WTC11 (cell line): ENCODE measurements around the gene ITPR1. TPM values are rescaled to one million over a fixed set of nuclear protein-coding genes. Genes with fewer than 3 reads are reported as not detected.

ENCODE experiments used
- ATAC-seq: fragments of 200-7000 bp; cut with Tn5 transposase; 2 replicates; pipeline ENCODE4 v1.10.0; 2021; ENCODE audit warnings: mild to moderate bottlenecking, moderate library complexity
- CTCF ChIA-PET: fragments of 300-600 bp; sonication (Branson Sonifier 250); formaldehyde crosslinking; loops from one replicate; lab custom pipeline; 2021; ENCODE audit warnings: antibody characterized with exemption; lab: Charles Lee
- POLR2A ChIA-PET: fragments of 350-600 bp; sonication (Branson Sonifier 250); formaldehyde crosslinking; loops from one replicate; lab custom pipeline; 2021; ENCODE audit warnings: antibody characterized with exemption; lab: Charles Lee
- DNase-seq: peaks from one replicate; pipeline ENCODE4 v3.0.0; 2021; ENCODE audit warnings: low spot score
- H3K27ac Mint-ChIP-seq: 2 replicates; pipeline ENCODE4 v1.8.0; 2021; ENCODE audit warnings: mixed read lengths
- H3K27me3 Mint-ChIP-seq: 2 replicates; pipeline ENCODE4 v1.8.0; 2021; ENCODE audit warnings: low read depth, mild to moderate bottlenecking, moderate library complexity, mixed read lengths
- H3K36me3 Mint-ChIP-seq: 2 replicates; pipeline ENCODE4 v1.8.0; 2021; ENCODE audit warnings: mixed read lengths
- H3K4me1 Mint-ChIP-seq: 2 replicates; pipeline ENCODE4 v1.8.0; 2022; ENCODE audit warnings: mixed read lengths
- H3K4me3 Mint-ChIP-seq: 2 replicates; pipeline ENCODE4 v1.8.0; 2021; ENCODE audit warnings: mild to moderate bottlenecking, moderate library complexity, mixed read lengths
- H3K9me3 Mint-ChIP-seq: 2 replicates; pipeline ENCODE4 v1.8.0; 2021; ENCODE audit warnings: mixed read lengths
- ELF4 ChIP-seq: sonication (generic); formaldehyde crosslinking; IDR thresholded peaks from 2 replicates; pipeline ENCODE4 v1.8.1; 2022; ENCODE audit warnings: low read depth, mild to moderate bottlenecking, moderate library complexity, missing genetic modification reagents
- GTF2I ChIP-seq: fragments of 250-450 bp; sonication (Bioruptor Pico); conservative IDR thresholded peaks from 2 replicates; pipeline ENCODE4 v1.4.0; 2021; ENCODE audit warnings: mild to moderate bottlenecking
- IRF2 ChIP-seq: sonication (generic); formaldehyde crosslinking; IDR thresholded peaks from 2 replicates; pipeline ENCODE4 v1.8.0; 2022; ENCODE audit warnings: low read depth, missing genetic modification reagents, borderline replicate concordance
- total RNA-seq: library from RNA; stranded (reverse); gene quantifications from 3 replicates; pipeline ENCODE4 v1.2.3, GENCODE V29; 2021
- TF ChIP-seq, protein P1 (sequence below): sonication (generic); formaldehyde crosslinking; IDR thresholded peaks from 2 replicates; pipeline ENCODE4 v1.8.0; 2023; ENCODE audit warnings: mild to moderate bottlenecking, missing genetic modification reagents
- TF ChIP-seq, protein P2 (sequence below): fragments of 200-600 bp; IDR thresholded peaks from 2 replicates; pipeline ENCODE4 v1.8.0; 2022; ENCODE audit warnings: antibody characterized with exemption
- TF ChIP-seq, protein P3 (sequence below): sonication (generic); formaldehyde crosslinking; IDR thresholded peaks from 2 replicates; pipeline ENCODE4 v1.8.1; 2023; ENCODE audit warnings: mild to moderate bottlenecking, missing genetic modification reagents, borderline replicate concordance
- TF ChIP-seq, protein P4 (sequence below): fragments of 250-450 bp; sonication (Bioruptor Pico); IDR thresholded peaks from 2 replicates; pipeline ENCODE4 v1.9.0; 2021; ENCODE audit warnings: mild to moderate bottlenecking
- TF ChIP-seq, protein P5 (sequence below): fragments of 250-450 bp; sonication (Bioruptor Pico); IDR thresholded peaks from 2 replicates; pipeline ENCODE4 v1.9.0; 2021; ENCODE audit warnings: moderate library complexity, mild to moderate bottlenecking, inconsistent platforms, borderline replicate concordance

The ITPR1 gene
- total RNA-seq, 1 experiment from 2014 or later = 11.8 TPM

DNA sequence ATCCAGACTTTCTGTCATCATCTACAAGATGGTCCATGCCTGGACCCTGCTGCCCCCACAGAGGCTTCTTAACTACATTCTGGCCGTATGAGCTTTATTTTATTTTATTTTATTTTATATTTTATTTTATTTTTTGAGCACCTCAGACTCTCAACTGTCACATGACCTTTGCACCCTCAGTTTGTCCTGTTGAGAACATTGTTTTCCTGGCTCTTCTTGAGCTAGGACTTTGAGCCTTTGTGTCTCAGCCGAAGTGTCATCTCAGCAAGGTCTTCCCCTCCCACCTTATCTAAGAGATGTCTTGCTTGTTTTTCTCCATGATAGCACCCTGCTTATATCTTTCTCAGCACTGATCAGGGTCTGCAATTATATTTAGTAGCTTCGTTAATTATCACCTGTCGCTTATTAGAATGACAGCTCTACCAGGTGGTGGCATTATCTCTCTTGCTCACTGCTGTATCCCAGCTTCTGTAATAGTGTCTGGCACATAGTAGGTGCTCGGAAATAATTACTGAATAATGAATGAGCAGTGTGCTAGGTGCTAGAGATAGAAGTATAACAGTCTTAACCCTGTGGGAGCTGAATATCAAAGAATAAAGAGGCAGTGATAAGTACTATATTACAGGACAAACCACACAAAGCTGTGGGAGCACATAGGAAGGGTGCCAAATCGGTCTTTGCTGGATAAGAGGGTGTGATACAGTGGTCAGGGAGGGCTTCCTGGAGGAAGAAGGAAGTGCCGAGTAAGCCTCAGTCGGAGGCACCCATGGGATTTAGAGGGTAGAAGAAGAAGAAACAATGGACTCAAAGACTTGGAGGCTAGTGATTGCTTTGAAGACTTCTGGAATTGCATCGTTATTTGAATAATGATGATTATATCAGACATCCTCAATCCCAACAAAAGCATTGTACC lies 136.2 kb downstream of the ITPR1 start (continued):
- TF ChIP-seq GTF2I (CRISPR knock-in tag) = no peak
- TF ChIP-seq, protein P1, sequence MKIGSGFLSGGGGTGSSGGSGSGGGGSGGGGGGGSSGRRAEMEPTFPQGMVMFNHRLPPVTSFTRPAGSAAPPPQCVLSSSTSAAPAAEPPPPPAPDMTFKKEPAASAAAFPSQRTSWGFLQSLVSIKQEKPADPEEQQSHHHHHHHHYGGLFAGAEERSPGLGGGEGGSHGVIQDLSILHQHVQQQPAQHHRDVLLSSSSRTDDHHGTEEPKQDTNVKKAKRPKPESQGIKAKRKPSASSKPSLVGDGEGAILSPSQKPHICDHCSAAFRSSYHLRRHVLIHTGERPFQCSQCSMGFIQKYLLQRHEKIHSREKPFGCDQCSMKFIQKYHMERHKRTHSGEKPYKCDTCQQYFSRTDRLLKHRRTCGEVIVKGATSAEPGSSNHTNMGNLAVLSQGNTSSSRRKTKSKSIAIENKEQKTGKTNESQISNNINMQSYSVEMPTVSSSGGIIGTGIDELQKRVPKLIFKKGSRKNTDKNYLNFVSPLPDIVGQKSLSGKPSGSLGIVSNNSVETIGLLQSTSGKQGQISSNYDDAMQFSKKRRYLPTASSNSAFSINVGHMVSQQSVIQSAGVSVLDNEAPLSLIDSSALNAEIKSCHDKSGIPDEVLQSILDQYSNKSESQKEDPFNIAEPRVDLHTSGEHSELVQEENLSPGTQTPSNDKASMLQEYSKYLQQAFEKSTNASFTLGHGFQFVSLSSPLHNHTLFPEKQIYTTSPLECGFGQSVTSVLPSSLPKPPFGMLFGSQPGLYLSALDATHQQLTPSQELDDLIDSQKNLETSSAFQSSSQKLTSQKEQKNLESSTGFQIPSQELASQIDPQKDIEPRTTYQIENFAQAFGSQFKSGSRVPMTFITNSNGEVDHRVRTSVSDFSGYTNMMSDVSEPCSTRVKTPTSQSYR = no peak

DNA sequence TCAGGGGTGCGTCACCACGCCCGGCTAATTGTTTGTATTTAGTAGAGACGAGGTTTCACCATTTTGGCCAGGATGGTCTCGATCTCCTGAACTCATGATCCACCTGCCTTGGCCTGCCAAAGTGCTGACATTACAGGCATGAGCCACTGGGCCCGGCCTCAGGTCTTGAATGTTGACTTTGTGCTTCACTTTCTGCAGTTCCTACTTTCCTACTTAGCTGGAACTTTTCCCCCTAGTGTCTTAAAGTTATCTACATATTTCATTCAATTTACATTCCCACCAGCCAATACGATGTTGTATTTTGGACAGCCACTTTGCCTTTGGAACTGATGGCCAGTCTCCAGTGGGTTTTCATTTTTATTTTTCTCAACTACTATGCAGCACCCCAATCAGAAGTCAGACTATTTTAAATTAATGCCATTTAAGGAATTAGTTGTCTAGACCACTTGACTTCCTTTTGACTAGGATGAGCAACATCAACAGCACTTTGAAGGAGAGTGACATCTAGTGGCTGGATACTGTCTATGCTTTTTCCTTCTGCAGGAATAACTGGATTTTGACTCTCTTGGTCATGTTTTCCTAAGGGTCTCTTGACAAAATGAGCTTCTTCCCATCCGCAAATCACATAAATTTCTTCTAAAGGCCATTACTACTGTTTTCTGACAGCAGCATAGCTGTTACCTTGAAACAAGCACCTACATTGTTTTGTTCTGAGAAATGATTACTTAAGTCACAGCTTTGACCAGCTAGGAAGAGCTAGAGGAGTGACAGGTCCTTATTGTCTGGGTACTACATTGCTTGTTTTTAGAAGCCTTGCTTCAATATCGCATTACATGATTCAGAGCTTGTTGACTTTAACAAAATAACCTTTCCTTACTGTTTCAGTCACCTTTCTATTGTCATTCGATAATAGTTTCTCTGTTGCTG lies 140.2 kb downstream of the ITPR1 start:
- H3K27ac Mint-ChIP-seq = peak overlapping the region; percentile 46; the same call in 1 of the 2 replicates
- H3K9me3 Mint-ChIP-seq = no peaks in the 10 kb centered on the region
- H3K4me1 Mint-ChIP-seq = peaks cover 3% of the 10 kb centered on the region
- no peak overlapping the region for H3K4me3 Mint-ChIP-seq
- ATAC-seq = peak; percentile 86
- no peaks in the 10 kb centered on the region for H3K27me3 Mint-ChIP-seq
- DNase-seq = no peak
- no peak for TF ChIP-seq IRF2 (CRISPR knock-in tag)
- TF ChIP-seq, protein P2, sequence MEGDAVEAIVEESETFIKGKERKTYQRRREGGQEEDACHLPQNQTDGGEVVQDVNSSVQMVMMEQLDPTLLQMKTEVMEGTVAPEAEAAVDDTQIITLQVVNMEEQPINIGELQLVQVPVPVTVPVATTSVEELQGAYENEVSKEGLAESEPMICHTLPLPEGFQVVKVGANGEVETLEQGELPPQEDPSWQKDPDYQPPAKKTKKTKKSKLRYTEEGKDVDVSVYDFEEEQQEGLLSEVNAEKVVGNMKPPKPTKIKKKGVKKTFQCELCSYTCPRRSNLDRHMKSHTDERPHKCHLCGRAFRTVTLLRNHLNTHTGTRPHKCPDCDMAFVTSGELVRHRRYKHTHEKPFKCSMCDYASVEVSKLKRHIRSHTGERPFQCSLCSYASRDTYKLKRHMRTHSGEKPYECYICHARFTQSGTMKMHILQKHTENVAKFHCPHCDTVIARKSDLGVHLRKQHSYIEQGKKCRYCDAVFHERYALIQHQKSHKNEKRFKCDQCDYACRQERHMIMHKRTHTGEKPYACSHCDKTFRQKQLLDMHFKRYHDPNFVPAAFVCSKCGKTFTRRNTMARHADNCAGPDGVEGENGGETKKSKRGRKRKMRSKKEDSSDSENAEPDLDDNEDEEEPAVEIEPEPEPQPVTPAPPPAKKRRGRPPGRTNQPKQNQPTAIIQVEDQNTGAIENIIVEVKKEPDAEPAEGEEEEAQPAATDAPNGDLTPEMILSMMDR = peak; percentile 60
- POLR2A ChIA-PET = no interaction called here
- CTCF ChIA-PET = interaction anchor here (0.6 to 2.5 kb wide), 35 partner anchors 8 to 1433 kb away, joined by 3 to 36 read pairs (median 4); partner anchors contain the start of genes ITPR1 and SUMF1
- no peaks in the 10 kb centered on the region for H3K36me3 Mint-ChIP-seq

DNA sequence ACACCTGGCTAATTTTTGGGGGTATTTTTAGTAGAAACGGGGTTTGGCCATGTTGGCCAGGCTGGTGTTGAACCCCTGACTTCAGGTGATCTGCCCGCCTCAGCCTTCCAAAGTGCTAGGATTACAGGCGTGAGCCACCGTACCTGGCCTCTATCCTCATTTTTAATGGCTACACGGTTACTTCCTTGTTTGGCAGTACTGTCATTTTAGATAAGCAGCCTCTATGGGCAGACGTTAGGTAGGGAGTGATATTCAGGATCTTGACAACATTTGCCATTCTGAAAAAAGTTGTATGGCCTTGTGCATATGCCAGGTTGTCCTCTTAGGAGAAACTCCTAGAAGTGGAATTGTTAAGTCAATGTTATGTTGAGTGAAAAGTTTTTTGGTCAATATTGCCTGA lies 141.7 kb downstream of the ITPR1 start:
- no peaks in the 10 kb centered on the region for H3K9me3 Mint-ChIP-seq
- H3K4me3 Mint-ChIP-seq = no peak overlapping the region
- H3K4me1 Mint-ChIP-seq = peaks cover 3% of the 10 kb centered on the region
- H3K27ac Mint-ChIP-seq = no peak overlapping the region
- ATAC-seq (no peak), DNase-seq (no peak)
- no peaks in the 10 kb centered on the region for H3K27me3 Mint-ChIP-seq
- ChIA-PET CTCF (interaction anchor here (2.4 to 2.5 kb wide), 2 partner anchors 142 to 284 kb away, joined by 25 to 36 read pairs; partner anchors contain the start of gene ITPR1), POLR2A (no interaction called here)
- H3K36me3 Mint-ChIP-seq = no peaks in the 10 kb centered on the region
- TF ChIP-seq, protein P3, sequence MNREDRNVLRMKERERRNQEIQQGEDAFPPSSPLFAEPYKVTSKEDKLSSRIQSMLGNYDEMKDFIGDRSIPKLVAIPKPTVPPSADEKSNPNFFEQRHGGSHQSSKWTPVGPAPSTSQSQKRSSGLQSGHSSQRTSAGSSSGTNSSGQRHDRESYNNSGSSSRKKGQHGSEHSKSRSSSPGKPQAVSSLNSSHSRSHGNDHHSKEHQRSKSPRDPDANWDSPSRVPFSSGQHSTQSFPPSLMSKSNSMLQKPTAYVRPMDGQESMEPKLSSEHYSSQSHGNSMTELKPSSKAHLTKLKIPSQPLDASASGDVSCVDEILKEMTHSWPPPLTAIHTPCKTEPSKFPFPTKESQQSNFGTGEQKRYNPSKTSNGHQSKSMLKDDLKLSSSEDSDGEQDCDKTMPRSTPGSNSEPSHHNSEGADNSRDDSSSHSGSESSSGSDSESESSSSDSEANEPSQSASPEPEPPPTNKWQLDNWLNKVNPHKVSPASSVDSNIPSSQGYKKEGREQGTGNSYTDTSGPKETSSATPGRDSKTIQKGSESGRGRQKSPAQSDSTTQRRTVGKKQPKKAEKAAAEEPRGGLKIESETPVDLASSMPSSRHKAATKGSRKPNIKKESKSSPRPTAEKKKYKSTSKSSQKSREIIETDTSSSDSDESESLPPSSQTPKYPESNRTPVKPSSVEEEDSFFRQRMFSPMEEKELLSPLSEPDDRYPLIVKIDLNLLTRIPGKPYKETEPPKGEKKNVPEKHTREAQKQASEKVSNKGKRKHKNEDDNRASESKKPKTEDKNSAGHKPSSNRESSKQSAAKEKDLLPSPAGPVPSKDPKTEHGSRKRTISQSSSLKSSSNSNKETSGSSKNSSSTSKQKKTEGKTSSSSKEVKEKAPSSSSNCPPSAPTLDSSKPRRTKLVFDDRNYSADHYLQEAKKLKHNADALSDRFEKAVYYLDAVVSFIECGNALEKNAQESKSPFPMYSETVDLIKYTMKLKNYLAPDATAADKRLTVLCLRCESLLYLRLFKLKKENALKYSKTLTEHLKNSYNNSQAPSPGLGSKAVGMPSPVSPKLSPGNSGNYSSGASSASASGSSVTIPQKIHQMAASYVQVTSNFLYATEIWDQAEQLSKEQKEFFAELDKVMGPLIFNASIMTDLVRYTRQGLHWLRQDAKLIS = no peak
- TF ChIP-seq ELF4 (CRISPR knock-in tag) = no peak
- TF ChIP-seq, protein P1 = no peak
- TF ChIP-seq, protein P4, sequence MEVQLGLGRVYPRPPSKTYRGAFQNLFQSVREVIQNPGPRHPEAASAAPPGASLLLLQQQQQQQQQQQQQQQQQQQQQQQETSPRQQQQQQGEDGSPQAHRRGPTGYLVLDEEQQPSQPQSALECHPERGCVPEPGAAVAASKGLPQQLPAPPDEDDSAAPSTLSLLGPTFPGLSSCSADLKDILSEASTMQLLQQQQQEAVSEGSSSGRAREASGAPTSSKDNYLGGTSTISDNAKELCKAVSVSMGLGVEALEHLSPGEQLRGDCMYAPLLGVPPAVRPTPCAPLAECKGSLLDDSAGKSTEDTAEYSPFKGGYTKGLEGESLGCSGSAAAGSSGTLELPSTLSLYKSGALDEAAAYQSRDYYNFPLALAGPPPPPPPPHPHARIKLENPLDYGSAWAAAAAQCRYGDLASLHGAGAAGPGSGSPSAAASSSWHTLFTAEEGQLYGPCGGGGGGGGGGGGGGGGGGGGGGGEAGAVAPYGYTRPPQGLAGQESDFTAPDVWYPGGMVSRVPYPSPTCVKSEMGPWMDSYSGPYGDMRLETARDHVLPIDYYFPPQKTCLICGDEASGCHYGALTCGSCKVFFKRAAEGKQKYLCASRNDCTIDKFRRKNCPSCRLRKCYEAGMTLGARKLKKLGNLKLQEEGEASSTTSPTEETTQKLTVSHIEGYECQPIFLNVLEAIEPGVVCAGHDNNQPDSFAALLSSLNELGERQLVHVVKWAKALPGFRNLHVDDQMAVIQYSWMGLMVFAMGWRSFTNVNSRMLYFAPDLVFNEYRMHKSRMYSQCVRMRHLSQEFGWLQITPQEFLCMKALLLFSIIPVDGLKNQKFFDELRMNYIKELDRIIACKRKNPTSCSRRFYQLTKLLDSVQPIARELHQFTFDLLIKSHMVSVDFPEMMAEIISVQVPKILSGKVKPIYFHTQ = no peak
- TF ChIP-seq, protein P5, sequence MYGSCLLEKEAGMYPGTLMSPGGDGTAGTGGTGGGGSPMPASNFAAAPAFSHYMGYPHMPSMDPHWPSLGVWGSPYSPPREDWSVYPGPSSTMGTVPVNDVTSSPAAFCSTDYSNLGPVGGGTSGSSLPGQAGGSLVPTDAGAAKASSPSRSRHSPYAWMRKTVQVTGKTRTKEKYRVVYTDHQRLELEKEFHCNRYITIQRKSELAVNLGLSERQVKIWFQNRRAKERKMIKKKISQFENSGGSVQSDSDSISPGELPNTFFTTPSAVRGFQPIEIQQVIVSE (CRISPR knock-in tag) = no peak
